K562 (cell line): Measurements from ENCODE around the gene ABCA7. TPM values are rescaled to one million over a fixed set of nuclear protein-coding genes. Genes with fewer than 3 reads are reported as not detected.

ENCODE experiments used
- ATAC-seq: fragments of 200-7000 bp; cut with Tn5 transposase; 3 replicates; pipeline ENCODE4 v1.9.1; 2020; ENCODE audit warnings: moderate library complexity
- BruUV-seq: library from RNA; stranded (reverse); fragments of 400-500 nt; replicated peaks from 2 replicates; lab custom pipeline; 2021; lab: Mats Ljungman, UMichigan
- CTCF ChIA-PET: fragments of 300-600 bp; formaldehyde crosslinking; extraction: SDS; loops from one replicate; lab custom pipeline; 2021; ENCODE audit warnings: low intra/inter-chr PET ratio; lab: Yijun Ruan, JAX
- POLR2A ChIA-PET: fragments of 300-600, 350-650 bp; sonication (Branson Sonifier 250); formaldehyde crosslinking; extraction: SDS; loops from one replicate; lab custom pipeline; 2021; ENCODE audit warnings: antibody characterized with exemption, inconsistent platforms; lab: Yijun Ruan, JAX
- DNase-seq, 4 experiments: peaks; one replicate each; pipeline versions ENCODE4 v3.0.0 to v3.0.0-alpha.2; 2011 to 2018; ENCODE audit warnings: low spot score in 3 of 4, mixed read lengths in 3 of 4; ENCODE audit errors: extremely low read depth in 1 of 4
- FAIRE-seq: peaks from 2 replicates; lab custom pipeline; 2011; peaks lifted over from hg19 to GRCh38; lab: Jason Lieb, UNC
- H2AFZ ChIP-seq: 2 replicates; pipeline ENCODE4 v1.6.0; 2011; ENCODE audit warnings: low read depth, low read length, control low read depth, inconsistent platforms
- H3K27ac ChIP-seq: fragments of 200-600 bp; 3 replicates; pipeline ENCODE4 v1.8.0; 2011; ENCODE audit warnings: low read depth, mild to moderate bottlenecking, control low read depth, inconsistent platforms, low read length, moderate library complexity, mixed read lengths; ENCODE audit errors: extremely low read depth
- H3K27me3 ChIP-seq, 2 experiments: fragments of 300-600 bp in 1 of 2; 2 replicates in 1 of 2; 3 replicates in 1 of 2; pipeline versions ENCODE4 v1.6.0 to v1.8.0; 2011; ENCODE audit warnings: inconsistent platforms in 2 of 2, low read length in 2 of 2, mild to moderate bottlenecking in 1 of 2, mixed read lengths in 1 of 2, moderate library complexity in 1 of 2; ENCODE audit not compliant: control insufficient read depth in 2 of 2, insufficient read depth in 2 of 2
- H3K36me3 ChIP-seq: fragments of 300-600 bp; 3 replicates; pipeline ENCODE4 v1.8.0; 2011; ENCODE audit warnings: mild to moderate bottlenecking, low read length, inconsistent platforms; ENCODE audit not compliant: control insufficient read depth, insufficient read depth
- H3K4me1 ChIP-seq, 2 experiments: fragments of 200-600 bp in 1 of 2; replicated peaks in 1 of 2; 2 replicates in 1 of 2; 3 replicates in 1 of 2; pipeline versions ENCODE4 v1.5.1 to v1.8.0; 2011; ENCODE audit warnings: inconsistent platforms in 2 of 2, low read length in 2 of 2, mild to moderate bottlenecking in 1 of 2, mixed read lengths in 1 of 2, moderate library complexity in 1 of 2; ENCODE audit not compliant: control insufficient read depth in 2 of 2, insufficient read depth in 2 of 2
- H3K4me2 ChIP-seq: 2 replicates; pipeline ENCODE4 v1.6.1; 2011; ENCODE audit warnings: low read length, control low read depth, inconsistent platforms, mixed read lengths; ENCODE audit not compliant: insufficient read depth
- H3K4me3 ChIP-seq: fragments of 200-600 bp; sonication (generic), shearing (Covaris generic); 2 replicates; pipeline ENCODE4 v1.5.1; 2016; ENCODE audit warnings: control low read depth, inconsistent platforms
- H3K79me2 ChIP-seq: fragments of 200-600 bp; 3 replicates; pipeline ENCODE4 v1.8.0; 2011; ENCODE audit warnings: low read length, inconsistent platforms; ENCODE audit not compliant: control insufficient read depth, insufficient read depth
- H3K9ac ChIP-seq, 2 experiments: 2 replicates each; pipeline versions ENCODE4 v1.6.0 to v1.6.1; 2011; ENCODE audit warnings: low read depth in 2 of 2, low read length in 2 of 2, control low read depth in 1 of 2, inconsistent platforms in 1 of 2, mild to moderate bottlenecking in 1 of 2, mixed read lengths in 1 of 2; ENCODE audit not compliant: insufficient read depth in 1 of 2
- H3K9me1 ChIP-seq: one replicate; pipeline ENCODE4 v1.6.0; 2011; ENCODE audit warnings: inconsistent platforms, mild to moderate bottlenecking, low read length, moderate library complexity; ENCODE audit not compliant: control insufficient read depth, insufficient read depth
- H3K9me3 ChIP-seq: replicated peaks from 2 replicates; pipeline ENCODE4 v1.5.1; 2011; ENCODE audit warnings: low read depth, low read length, inconsistent platforms; ENCODE audit not compliant: control insufficient read depth, insufficient read depth
- H4K20me1 ChIP-seq: replicated peaks from 2 replicates; pipeline ENCODE4 v1.6.1; 2011; ENCODE audit warnings: low read length, inconsistent platforms, mixed read lengths; ENCODE audit not compliant: control insufficient read depth, insufficient read depth
- BRD9 ChIP-seq: fragments of 450-650 bp; IDR thresholded peaks from 2 replicates; pipeline ENCODE4 v1.6.1; 2018; ENCODE audit warnings: low read depth; ENCODE audit not compliant: partially characterized antibody
- CHD1 ChIP-seq: fragments of 200-600 bp; sonication (generic); IDR thresholded peaks from one replicate; pipeline ENCODE4 v1.6.1; 2012; ENCODE audit warnings: mild to moderate bottlenecking, moderate library complexity, low read length, inconsistent platforms
- HDGF ChIP-seq: fragments of 450-650 bp; IDR thresholded peaks from 2 replicates; pipeline ENCODE4 v1.6.1; 2016
- HLTF ChIP-seq: fragments of 450-650 bp; IDR thresholded peaks from 2 replicates; pipeline ENCODE4 v1.6.1; 2016
- L3MBTL2 ChIP-seq: fragments of 450-650 bp; IDR thresholded peaks from 2 replicates; pipeline ENCODE4 v1.6.1; 2016; ENCODE audit warnings: mild to moderate bottlenecking, moderate library complexity
- MEF2D ChIP-seq: conservative IDR thresholded peaks from 2 replicates; pipeline ENCODE4 v1.6.1; 2016; ENCODE audit warnings: low read depth, missing genetic modification characterization, missing compliant biosample characterization
- NR2C2 ChIP-seq, 2 experiments: fragments of 200-800 bp in 1 of 2; sonication (Bioruptor generic) in 1 of 2; sonication (generic) in 1 of 2; formaldehyde crosslinking in 1 of 2; IDR thresholded peaks; 2 replicates each; pipeline versions ENCODE4 v1.6.1 to v1.8.0; 2016 to 2022; ENCODE audit warnings: mild to moderate bottlenecking in 1 of 2, missing compliant biosample characterization in 1 of 2, missing genetic modification characterization in 1 of 2, missing genetic modification reagents in 1 of 2
- POLR2AphosphoS5 ChIP-seq: IDR thresholded peaks from 2 replicates; pipeline ENCODE4 v1.6.1; 2011; ENCODE audit warnings: mild to moderate bottlenecking, low read depth, low read length, moderate library complexity; ENCODE audit not compliant: control insufficient read depth, insufficient read depth
- POLR2G ChIP-seq: fragments of 200-400 bp; formaldehyde crosslinking; IDR thresholded peaks from 2 replicates; pipeline ENCODE4 v1.6.1; 2017; ENCODE audit warnings: low read depth, mild to moderate bottlenecking, antibody characterized with exemption, low read length, moderate library complexity
- RB1 ChIP-seq: fragments of 450-650 bp; IDR thresholded peaks from 2 replicates; pipeline ENCODE4 v1.6.1; 2017; ENCODE audit warnings: low read depth, mild to moderate bottlenecking
- RNF2 ChIP-seq: sonication (generic); IDR thresholded peaks from 2 replicates; pipeline ENCODE4 v1.6.1; 2016
- SRSF9 ChIP-seq: fragments of 200-400 bp; formaldehyde crosslinking; IDR thresholded peaks from 2 replicates; pipeline ENCODE4 v1.6.1; 2017; ENCODE audit warnings: low read depth, low read length, borderline replicate concordance
- TBL1XR1 ChIP-seq, 2 experiments: IDR thresholded peaks; 2 replicates each; pipeline ENCODE4 v1.6.1; 2012; ENCODE audit warnings: improper control_type of control experiment in 2 of 2, low read length in 2 of 2, mild to moderate bottlenecking in 1 of 2
- ZNF589 ChIP-seq: fragments of 200-800 bp; sonication (Bioruptor generic); IDR thresholded peaks from 2 replicates; pipeline ENCODE4 v1.6.1; 2016; ENCODE audit warnings: low read depth, missing genetic modification characterization, missing compliant biosample characterization
- ZNF696 ChIP-seq: fragments of 250-450 bp; sonication (Bioruptor Pico); conservative IDR thresholded peaks from 2 replicates; pipeline ENCODE4 v1.4.0; 2020; ENCODE audit warnings: mild to moderate bottlenecking, moderate library complexity
- WGBS: fragments of 100-300 bp; shearing (Covaris generic); methylation state at CpG from one replicate; pipeline ENCODE4 v1.1.6; 2016; ENCODE audit warnings: low coverage, mixed read lengths; ENCODE audit not compliant: insufficient coverage; ENCODE audit errors: missing lambda C conversion rate; 5-methylcytosine and 5-hydroxymethylcytosine counted together
- in situ Hi-C: fragments of 300-500 bp; cut with MboI; formaldehyde crosslinking; loops from 4 replicates; pipeline ENCODE4 v1.15.0; 2018; ENCODE audit warnings: inconsistent platforms, mixed read lengths
- intact Hi-C: fragments of 100-400 bp; cut with micrococcal nuclease; formaldehyde crosslinking; loops from 2 replicates; pipeline ENCODE4 v1.14.2; 2022
- polyA plus RNA-seq, 8 experiments: library from polyadenylated mRNA; depleted of rRNA in 4 of 8; stranded (reverse) in 5 of 8; unstranded in 3 of 8; fragments of >200 nt; fragmentation: Nextera tagmentation in 2 of 8; fragmentation: Illumina TruSeq in 1 of 8; extraction: Ambion mirVana in 2 of 8; extraction: Trizol in 1 of 8; gene quantifications; 2 replicates each; pipeline versions ENCODE4 v1.2.1 to v1.2.3, GENCODE V29; 2011 to 2014; ENCODE audit warnings: inconsistent platforms in 1 of 8, missing spikeins in 1 of 8
- total RNA-seq, 7 experiments: library from RNA; depleted of rRNA in 6 of 7; stranded (reverse); fragments of >200 nt in 6 of 7; fragmentation: Illumina TruSeq in 2 of 7; extraction: Trizol in 2 of 7; gene quantifications; 2 replicates each; pipeline versions ENCODE4 v1.2.1 to v1.2.3, GENCODE V29; 2011 to 2021; ENCODE audit warnings: low replicate concordance in 1 of 7
- TF ChIP-seq, protein P1 (sequence below), 3 experiments: IDR thresholded peaks in 2 of 3; conservative IDR thresholded peaks in 1 of 3; 2 replicates each; pipeline ENCODE4 v1.5.1; 2011 to 2012; ENCODE audit warnings: low read length in 3 of 3, mild to moderate bottlenecking in 3 of 3, control low read depth in 2 of 3, improper control_type of control experiment in 1 of 3, inconsistent platforms in 1 of 3, low read depth in 1 of 3, mixed read lengths in 1 of 3, moderate library complexity in 1 of 3; ENCODE audit not compliant: insufficient read depth in 2 of 3
- TF ChIP-seq, protein P2 (sequence below): sonication (generic); formaldehyde crosslinking; IDR thresholded peaks from 2 replicates; pipeline ENCODE4 v1.5.0; 2020; ENCODE audit warnings: missing genetic modification reagents
- TF ChIP-seq, protein P3 (sequence below): IDR thresholded peaks from 2 replicates; pipeline ENCODE4 v1.6.1; 2011; ENCODE audit not compliant: insufficient read length; ENCODE audit errors: extremely low read depth

The ABCA7 gene
- total and polyA plus RNA-seq, 9 of the 15 experiments (the other 6 are each of a cell fraction or from before 2014, with no cell fraction given), result 2.3 to 96.1 (median 31.2) TPM

DNA sequence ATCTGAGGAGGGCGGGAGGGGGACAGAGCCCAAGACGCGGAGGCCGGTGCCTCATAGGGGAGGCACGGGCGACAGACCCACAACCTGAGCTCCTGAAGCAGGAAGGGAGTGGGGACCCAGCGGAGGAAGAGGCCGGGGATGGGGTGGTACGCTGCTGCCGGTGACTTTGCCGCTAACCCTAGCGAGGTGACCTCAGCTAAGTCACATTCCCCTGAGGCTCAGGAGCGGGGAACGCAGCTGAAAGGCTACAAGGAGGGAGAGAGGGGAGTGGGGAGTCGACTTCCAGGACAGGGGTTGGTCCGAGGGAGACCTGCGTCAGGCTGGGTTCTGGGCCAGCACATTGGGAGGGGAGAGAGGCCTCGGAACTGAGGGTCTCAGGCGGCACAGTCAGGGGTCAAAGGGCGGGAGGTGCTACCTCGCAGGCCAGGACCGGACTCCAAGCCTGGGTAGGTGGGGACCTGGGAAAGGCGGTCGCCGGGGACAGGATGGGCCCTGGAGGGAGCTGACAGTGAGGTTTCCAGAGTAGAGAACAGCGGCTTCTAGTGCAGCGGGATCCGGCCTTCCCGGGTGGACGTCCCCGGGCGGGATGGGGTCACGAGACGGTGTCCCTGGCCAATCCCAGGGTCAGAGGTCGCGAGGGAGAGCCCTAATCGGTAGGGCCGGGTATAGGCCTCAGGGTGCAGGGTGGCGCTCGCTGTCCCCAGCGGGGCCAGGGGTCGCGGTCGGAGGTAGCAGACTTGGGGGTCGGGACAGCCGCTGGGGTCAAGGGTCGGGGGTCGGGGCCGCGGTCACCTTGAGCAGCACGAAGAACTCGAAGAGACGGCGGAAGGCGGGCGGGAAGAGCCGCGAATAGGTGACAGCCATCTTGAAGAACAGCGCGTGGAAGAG, 19.7 kb upstream of the ABCA7 start:
- under 1% methylated on average over 41 of the region's 60 CpGs for WGBS
- no TSS peak for BruUV-seq
- DNase-seq, result peak in 3 of 4 experiments; percentile 55 to 71 (median 67)
- ChIA-PET CTCF (interaction anchor here (0.6 kb wide), 1 partner anchor 476 kb away, joined by 3 read pairs; no protein-coding TSS in a partner anchor), POLR2A (interaction anchor here (0.7 to 1.9 kb wide), 5 partner anchors 10 to 249 kb away, joined by 4 to 14 read pairs (median 6); partner anchors contain the start of genes CIRBP and WDR18)
- H3K4me1 ChIP-seq, result peaks cover 27 to 76% of the 10 kb centered on the region in 2 experiments
- FAIRE-seq, result peak; percentile 6
- peak overlapping the region; percentile 94 for H3K4me3 ChIP-seq
- H4K20me1 ChIP-seq, result peaks cover 50% of the 10 kb centered on the region
- peaks cover 59% of the 10 kb centered on the region for H3K79me2 ChIP-seq
- H3K36me3 ChIP-seq, result peaks cover 44% of the 10 kb centered on the region; the same call in 2 of the 3 replicates
- H2AFZ ChIP-seq, result peak overlapping the region; percentile 54; the same call in 1 of the 2 replicates
- H3K27ac ChIP-seq, result peak overlapping the region; percentile 100
- no peak for ATAC-seq
- H3K9ac ChIP-seq, result peak overlapping the region; percentile 88 to 99
- no peaks in the 10 kb centered on the region for H3K9me3 ChIP-seq
- in situ Hi-C loops (no loop called here), intact Hi-C loops (loop anchor here (2.0 kb wide), 2 partner anchors 21 to 83 kb away; partner anchors contain the start of genes ABCA7 and GPX4)
- H3K4me2 ChIP-seq, result peak overlapping the region; percentile 88
- H3K27me3 ChIP-seq, result no peaks in the 10 kb centered on the region
- H3K9me1 ChIP-seq, result peaks cover 16% of the 10 kb centered on the region
- TF ChIP-seq BRD9, result no peak
- TF ChIP-seq RB1, result no peak
- no peak for TF ChIP-seq TBL1XR1 (IDR thresholded peaks at IDR 0.05; ENCODE audit: low read length in 2 of 2)
- no peak for TF ChIP-seq HDGF
- peak; percentile 2; the same call in 1 of the 2 replicates for TF ChIP-seq POLR2G
- no peak for TF ChIP-seq ZNF589 (CRISPR knock-in tag)
- TF ChIP-seq, protein P1, sequence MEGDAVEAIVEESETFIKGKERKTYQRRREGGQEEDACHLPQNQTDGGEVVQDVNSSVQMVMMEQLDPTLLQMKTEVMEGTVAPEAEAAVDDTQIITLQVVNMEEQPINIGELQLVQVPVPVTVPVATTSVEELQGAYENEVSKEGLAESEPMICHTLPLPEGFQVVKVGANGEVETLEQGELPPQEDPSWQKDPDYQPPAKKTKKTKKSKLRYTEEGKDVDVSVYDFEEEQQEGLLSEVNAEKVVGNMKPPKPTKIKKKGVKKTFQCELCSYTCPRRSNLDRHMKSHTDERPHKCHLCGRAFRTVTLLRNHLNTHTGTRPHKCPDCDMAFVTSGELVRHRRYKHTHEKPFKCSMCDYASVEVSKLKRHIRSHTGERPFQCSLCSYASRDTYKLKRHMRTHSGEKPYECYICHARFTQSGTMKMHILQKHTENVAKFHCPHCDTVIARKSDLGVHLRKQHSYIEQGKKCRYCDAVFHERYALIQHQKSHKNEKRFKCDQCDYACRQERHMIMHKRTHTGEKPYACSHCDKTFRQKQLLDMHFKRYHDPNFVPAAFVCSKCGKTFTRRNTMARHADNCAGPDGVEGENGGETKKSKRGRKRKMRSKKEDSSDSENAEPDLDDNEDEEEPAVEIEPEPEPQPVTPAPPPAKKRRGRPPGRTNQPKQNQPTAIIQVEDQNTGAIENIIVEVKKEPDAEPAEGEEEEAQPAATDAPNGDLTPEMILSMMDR (IDR thresholded peaks at IDR 0.05 in 2 of 3, conservative IDR thresholded peaks at IDR 0.05 in 1 of 3; ENCODE audit: insufficient read depth in 2 of 3, low read depth in 1 of 3, low read length in 3 of 3), result no peak
- TF ChIP-seq, protein P2, sequence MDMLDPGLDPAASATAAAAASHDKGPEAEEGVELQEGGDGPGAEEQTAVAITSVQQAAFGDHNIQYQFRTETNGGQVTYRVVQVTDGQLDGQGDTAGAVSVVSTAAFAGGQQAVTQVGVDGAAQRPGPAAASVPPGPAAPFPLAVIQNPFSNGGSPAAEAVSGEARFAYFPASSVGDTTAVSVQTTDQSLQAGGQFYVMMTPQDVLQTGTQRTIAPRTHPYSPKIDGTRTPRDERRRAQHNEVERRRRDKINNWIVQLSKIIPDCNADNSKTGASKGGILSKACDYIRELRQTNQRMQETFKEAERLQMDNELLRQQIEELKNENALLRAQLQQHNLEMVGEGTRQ (CRISPR knock-in tag), result peak; percentile 47; the same call in 1 of the 2 replicates
- TF ChIP-seq L3MBTL2, result no peak
- TF ChIP-seq MEF2D (tag), result no peak
- no peak for TF ChIP-seq RNF2
- TF ChIP-seq ZNF696, result no peak
- TF ChIP-seq, protein P3, sequence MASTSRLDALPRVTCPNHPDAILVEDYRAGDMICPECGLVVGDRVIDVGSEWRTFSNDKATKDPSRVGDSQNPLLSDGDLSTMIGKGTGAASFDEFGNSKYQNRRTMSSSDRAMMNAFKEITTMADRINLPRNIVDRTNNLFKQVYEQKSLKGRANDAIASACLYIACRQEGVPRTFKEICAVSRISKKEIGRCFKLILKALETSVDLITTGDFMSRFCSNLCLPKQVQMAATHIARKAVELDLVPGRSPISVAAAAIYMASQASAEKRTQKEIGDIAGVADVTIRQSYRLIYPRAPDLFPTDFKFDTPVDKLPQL, result no peak
- TF ChIP-seq CHD1, result peak; percentile 77
- no peak for TF ChIP-seq SRSF9
- TF ChIP-seq HLTF, result no peak
- TF ChIP-seq POLR2AphosphoS5, result no peak
- TF ChIP-seq NR2C2 (CRISPR knock-in tag; IDR thresholded peaks at IDR 0.05), result peak; percentile 83
- TF ChIP-seq NR2C2 (tag; IDR thresholded peaks at IDR 0.05), result peak; percentile 96
